Measurements from ENCODE around the gene PROB1. TPM values are rescaled to one million over a fixed set of nuclear protein-coding genes. Genes with fewer than 3 reads are reported as not detected.
A peak's percentile ranks its signal among the peaks of the same experiment; 100 is the strongest.

Gene PROB1
- total RNA-seq, 4 donors from 2014 or later = 26.8 to 81.4 (median 52.9) TPM

GRCh38 chr5:139377226-139377625 is 17.7 kb downstream of the PROB1 start:
- DNase-seq (no peak), ATAC-seq (no peak)
- peaks cover 14 to 22% of the 10 kb centered on the region in 2 donors for H3K4me1 ChIP-seq
- in situ Hi-C loops (cut with MboI; ENCODE audit: low sequenced_read_pairs in 4 of 4) = no loop called here
- no peaks in the 10 kb centered on the region for H3K27me3 ChIP-seq
- TF ChIP-seq CTCF (IDR thresholded peaks at IDR 0.05 in 4 of 5, conservative IDR thresholded peaks at IDR 0.05 in 1 of 5) (no peak), POLR2A (IDR thresholded peaks at IDR 0.05) (no peak)
- intact Hi-C loops (cut with DNase I; ENCODE audit: low total_unique reads) = no loop called here
- no peak overlapping the region for H3K4me3 ChIP-seq
- no peaks in the 10 kb centered on the region for H3K9me3 ChIP-seq
- H3K27ac ChIP-seq = no peak overlapping the region
- peaks cover 0 to 1% of the 10 kb centered on the region in 2 donors for H3K36me3 ChIP-seq

DNA sequence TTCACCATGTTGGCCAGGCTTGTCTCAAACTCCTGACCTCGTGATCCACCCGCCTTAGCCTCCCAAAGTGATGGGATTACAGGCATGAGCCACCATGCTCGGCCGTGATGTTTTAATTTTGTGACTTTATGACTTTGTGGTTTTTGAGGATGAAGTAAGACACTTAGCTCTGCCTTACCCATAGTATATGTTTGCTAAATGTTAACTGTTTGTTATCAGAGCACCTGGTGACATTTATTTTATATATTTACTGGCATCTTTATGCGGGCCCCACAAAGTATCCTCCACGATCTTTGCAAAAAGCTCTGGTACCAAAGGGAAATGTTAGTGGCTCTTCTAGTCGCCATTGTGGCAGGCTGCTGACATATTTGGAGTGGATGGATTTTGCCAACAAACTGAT is 18.5 kb downstream of the PROB1 start:
- TF ChIP-seq CTCF (IDR thresholded peaks at IDR 0.05 in 4 of 5, conservative IDR thresholded peaks at IDR 0.05 in 1 of 5) = no peak
- TF ChIP-seq POLR2A (IDR thresholded peaks at IDR 0.05) = no peak
- H3K4me3 ChIP-seq = no peak overlapping the region

GRCh38 chr5:139374909-139375308 is 20.0 kb downstream of the PROB1 start:
- no peak overlapping the region for H3K4me3 ChIP-seq
- H3K4me1 ChIP-seq = peaks cover 14 to 25% of the 10 kb centered on the region in 2 donors
- DNase-seq (no peak), ATAC-seq (no peak)
- in situ Hi-C loops (cut with MboI; ENCODE audit: low sequenced_read_pairs in 4 of 4) = no loop called here
- H3K36me3 ChIP-seq = peaks cover 0 to 19% of the 10 kb centered on the region in 2 donors
- peak overlapping the region in 3 of 4 donors; percentile 80 to 87 (median 86) for H3K27ac ChIP-seq
- TF ChIP-seq POLR2A (IDR thresholded peaks at IDR 0.05) (no peak), CTCF (IDR thresholded peaks at IDR 0.05 in 4 of 5, conservative IDR thresholded peaks at IDR 0.05 in 1 of 5) (no peak)
- H3K9me3 ChIP-seq = no peaks in the 10 kb centered on the region
- intact Hi-C loops (cut with DNase I; ENCODE audit: low total_unique reads) = loop anchor here (1.0 kb wide), 1 partner anchor 15 kb away; no protein-coding TSS in a partner anchor
- H3K27me3 ChIP-seq = no peaks in the 10 kb centered on the region

More for the DNA sequence above, 18.5 kb downstream of the PROB1 start:
- peaks cover 14 to 25% of the 10 kb centered on the region in 2 donors for H3K4me1 ChIP-seq
- no peaks in the 10 kb centered on the region for H3K9me3 ChIP-seq
- peaks cover 0 to 10% of the 10 kb centered on the region in 2 donors for H3K36me3 ChIP-seq
- no peak overlapping the region for H3K27ac ChIP-seq
- intact Hi-C loops (cut with DNase I; ENCODE audit: low total_unique reads) (no loop called here), in situ Hi-C loops (cut with MboI; ENCODE audit: low sequenced_read_pairs in 4 of 4) (no loop called here)
- no peak for DNase-seq
- no peak for ATAC-seq
- H3K27me3 ChIP-seq = no peaks in the 10 kb centered on the region

GRCh38 chr5:139371482-139372435 is 23.1 kb downstream of the PROB1 start:
- no peak for DNase-seq
- Histone ChIP-seq H3K4me1 (peaks cover 26 to 39% of the 10 kb centered on the region in 2 donors), H3K36me3 (peaks cover 0 to 28% of the 10 kb centered on the region in 2 donors), H3K4me3 (no peak overlapping the region), H3K9me3 (no peaks in the 10 kb centered on the region), H3K27ac (peak overlapping the region; percentile 80 to 87 (median 86)), H3K27me3 (no peaks in the 10 kb centered on the region)
- in situ Hi-C loops (cut with MboI; ENCODE audit: low sequenced_read_pairs in 4 of 4) (no loop called here), intact Hi-C loops (cut with DNase I; ENCODE audit: low total_unique reads) (loop anchor here (2.0 kb wide), 1 partner anchor 29 kb away; no protein-coding TSS in a partner anchor)
- ATAC-seq = no peak
- TF ChIP-seq POLR2A (IDR thresholded peaks at IDR 0.05) = no peak
- TF ChIP-seq CTCF (IDR thresholded peaks at IDR 0.05 in 4 of 5, conservative IDR thresholded peaks at IDR 0.05 in 1 of 5) = no peak

All from gastrocnemius medialis (tissue), 4 donors.